Gastrocnemius medialis (tissue), 4 donors: Measurements from ENCODE around the gene SEMA6C.

Source experiments
- CTCF ChIP-seq, 5 experiments: fragments of 450-650 bp in 3 of 5; fragments of 200-600 bp in 2 of 5; sonication (generic) in 2 of 5; IDR thresholded peaks in 4 of 5; conservative IDR thresholded peaks in 1 of 5; 1 replicate in 4 of 5; 2 replicates in 1 of 5; pipeline ENCODE4 v1.5.1; 2016 to 2019; ENCODE audit warnings: antibody characterized with exemption in 5 of 5, mild to moderate bottlenecking in 3 of 5, moderate library complexity in 3 of 5
- POLR2A ChIP-seq, 2 donors: fragments of 450-650 bp; IDR thresholded peaks; one replicate each; pipeline ENCODE4 v1.6.1; 2017; ENCODE audit warnings: antibody characterized with exemption in 2 of 2, mild to moderate bottlenecking in 2 of 2, moderate library complexity in 2 of 2

- TF ChIP-seq CTCF (IDR thresholded peaks at IDR 0.05 in 4 of 5, conservative IDR thresholded peaks at IDR 0.05 in 1 of 5) (no peak), POLR2A (IDR thresholded peaks at IDR 0.05) (no peak)
Observed at GRCh38 chr1:151164732-151165280, 18.4 kb upstream of the SEMA6C start.
